Smooth muscle cell (in vitro differentiated cells): ENCODE measurements around the gene CUBN. TPM values are rescaled to one million over a fixed set of nuclear protein-coding genes. Genes with fewer than 3 reads are reported as not detected.

Experiments
- DNase-seq: peaks from one replicate; lab custom pipeline; 2025; ENCODE audit not compliant: unreplicated experiment; lab: John Stamatoyannopoulos, UW
- H2AFZ ChIP-seq: fragments of 200-600 bp; sonication (generic); 2 replicates; pipeline ENCODE4 v1.6.0; 2016; ENCODE audit warnings: antibody characterized with exemption, low read depth, mild to moderate bottlenecking
- H3F3A ChIP-seq: fragments of 200-600 bp; sonication (generic); 2 replicates; pipeline ENCODE4 v1.6.0; 2017; ENCODE audit warnings: antibody characterized with exemption, low read depth
- H3K27ac ChIP-seq: fragments of 200-600 bp; sonication (generic); 2 replicates; pipeline ENCODE4 v1.5.1; 2016; ENCODE audit warnings: low read depth, mild to moderate bottlenecking
- H3K27me3 ChIP-seq: fragments of 200-600 bp; sonication (generic); 2 replicates; pipeline ENCODE4 v1.6.1; 2016; ENCODE audit warnings: low read depth, mild to moderate bottlenecking
- H3K36me3 ChIP-seq: fragments of 200-600 bp; sonication (generic); 2 replicates; pipeline ENCODE4 v1.5.1; 2016; ENCODE audit warnings: low read depth
- H3K4me1 ChIP-seq: fragments of 200-600 bp; sonication (generic); 2 replicates; pipeline ENCODE4 v1.5.1; 2016; ENCODE audit warnings: low read depth
- H3K4me2 ChIP-seq: fragments of 200-600 bp; sonication (generic); 2 replicates; pipeline ENCODE4 v1.6.0; 2016; ENCODE audit warnings: mild to moderate bottlenecking
- H3K4me3 ChIP-seq: fragments of 200-600 bp; sonication (generic); 2 replicates; pipeline ENCODE4 v1.5.1; 2016; ENCODE audit warnings: mild to moderate bottlenecking
- H3K79me2 ChIP-seq: fragments of 200-600 bp; sonication (generic); 2 replicates; pipeline ENCODE4 v1.6.0; 2016; ENCODE audit warnings: low read depth, mild to moderate bottlenecking
- H3K9ac ChIP-seq: fragments of 200-600 bp; sonication (generic); 2 replicates; pipeline ENCODE4 v1.6.0; 2016; ENCODE audit warnings: low read depth
- H3K9me3 ChIP-seq: fragments of 200-600 bp; sonication (generic); replicated peaks from 2 replicates; pipeline ENCODE4 v1.5.1; 2016; ENCODE audit warnings: low read depth
- H4K20me1 ChIP-seq: fragments of 200-600 bp; sonication (generic); 2 replicates; pipeline ENCODE4 v1.6.0; 2016; ENCODE audit warnings: low read depth
- WGBS: methylation state at CpG from one replicate; pipeline ENCODE4 v1.1.7; 2016; ENCODE audit warnings: low lambda C conversion rate; 5-methylcytosine and 5-hydroxymethylcytosine counted together
- polyA plus RNA-seq: library from polyadenylated mRNA; unstranded; fragments of >200 nt; fragmentation: Nextera tagmentation; extraction: Ambion mirVana; gene quantifications from 2 replicates; pipeline ENCODE4 v1.2.1, GENCODE V29; 2016
- total RNA-seq: library from RNA; depleted of rRNA; stranded (reverse); fragments of >200 nt; gene quantifications from 2 replicates; pipeline ENCODE4 v1.2.3, GENCODE V29; 2014
- TF ChIP-seq, protein P1 (sequence below): fragments of 200-600 bp; sonication (generic); IDR thresholded peaks from 2 replicates; pipeline ENCODE4 v1.5.1; 2017; ENCODE audit warnings: borderline replicate concordance, mild to moderate bottlenecking, antibody characterized with exemption; ENCODE audit not compliant: insufficient read depth, poor library complexity, severe bottlenecking

Gene CUBN
- total and polyA plus RNA-seq, 2 experiments from 2014 or later, result 0.62 to 4.7 TPM

DNA sequence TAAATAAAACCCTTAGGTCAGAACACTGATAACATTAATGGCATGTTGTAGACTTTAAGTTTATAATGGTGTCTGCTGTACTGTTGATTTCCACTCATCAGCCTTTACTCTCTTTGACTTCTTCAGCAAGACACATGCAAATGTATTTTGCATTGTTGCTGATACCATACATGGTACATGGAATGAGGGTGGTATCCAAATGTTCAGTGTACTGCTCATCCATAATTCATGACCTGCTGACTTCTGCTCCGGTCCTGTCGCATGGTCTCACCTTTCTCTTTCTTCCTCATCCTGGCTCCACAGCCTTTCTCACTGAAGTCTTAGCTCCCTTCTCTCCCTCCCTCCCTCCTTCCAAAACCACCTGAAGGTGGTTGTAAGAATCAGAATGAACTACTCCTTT is 4.7 kb upstream of the CUBN start:
- Histone ChIP-seq H3K27ac (no peak overlapping the region), H3F3A (no peaks in the 10 kb centered on the region), H3K4me1 (peaks cover 9% of the 10 kb centered on the region), H2AFZ (no peak overlapping the region), H3K4me2 (no peak overlapping the region), H3K9ac (no peak overlapping the region), H3K27me3 (no peaks in the 10 kb centered on the region), H3K9me3 (no peaks in the 10 kb centered on the region), H3K36me3 (no peaks in the 10 kb centered on the region), H3K79me2 (no peaks in the 10 kb centered on the region), H4K20me1 (no peaks in the 10 kb centered on the region), H3K4me3 (no peak overlapping the region)
- WGBS, result 92% methylated on average over 2 of the region's 2 CpGs
- DNase-seq, result no peak
- TF ChIP-seq, protein P1, sequence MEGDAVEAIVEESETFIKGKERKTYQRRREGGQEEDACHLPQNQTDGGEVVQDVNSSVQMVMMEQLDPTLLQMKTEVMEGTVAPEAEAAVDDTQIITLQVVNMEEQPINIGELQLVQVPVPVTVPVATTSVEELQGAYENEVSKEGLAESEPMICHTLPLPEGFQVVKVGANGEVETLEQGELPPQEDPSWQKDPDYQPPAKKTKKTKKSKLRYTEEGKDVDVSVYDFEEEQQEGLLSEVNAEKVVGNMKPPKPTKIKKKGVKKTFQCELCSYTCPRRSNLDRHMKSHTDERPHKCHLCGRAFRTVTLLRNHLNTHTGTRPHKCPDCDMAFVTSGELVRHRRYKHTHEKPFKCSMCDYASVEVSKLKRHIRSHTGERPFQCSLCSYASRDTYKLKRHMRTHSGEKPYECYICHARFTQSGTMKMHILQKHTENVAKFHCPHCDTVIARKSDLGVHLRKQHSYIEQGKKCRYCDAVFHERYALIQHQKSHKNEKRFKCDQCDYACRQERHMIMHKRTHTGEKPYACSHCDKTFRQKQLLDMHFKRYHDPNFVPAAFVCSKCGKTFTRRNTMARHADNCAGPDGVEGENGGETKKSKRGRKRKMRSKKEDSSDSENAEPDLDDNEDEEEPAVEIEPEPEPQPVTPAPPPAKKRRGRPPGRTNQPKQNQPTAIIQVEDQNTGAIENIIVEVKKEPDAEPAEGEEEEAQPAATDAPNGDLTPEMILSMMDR, result no peak

DNA sequence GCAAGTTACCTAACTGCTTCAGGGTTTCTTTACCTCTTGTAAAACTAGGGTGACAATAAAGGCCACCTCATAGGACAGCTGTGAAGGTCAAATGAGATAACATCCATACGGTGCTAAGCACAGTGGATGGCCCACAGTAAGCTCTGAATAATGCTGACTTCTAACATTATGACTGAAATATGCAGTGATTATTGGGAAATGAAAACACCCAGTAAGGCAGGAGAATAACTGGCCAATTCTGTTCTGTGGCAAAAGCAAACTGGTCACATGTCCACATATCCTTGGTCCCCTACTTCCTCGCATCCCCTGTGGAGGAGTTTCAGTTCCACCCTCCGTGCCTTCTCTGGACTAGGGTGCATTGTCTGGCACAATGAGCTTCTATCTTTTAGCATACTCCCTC is 1.4 kb downstream of the CUBN start:
- Histone ChIP-seq H3K4me2 (no peak overlapping the region), H3K4me3 (no peak overlapping the region), H4K20me1 (no peaks in the 10 kb centered on the region), H3K79me2 (no peaks in the 10 kb centered on the region), H3K36me3 (no peaks in the 10 kb centered on the region), H3K4me1 (no peaks in the 10 kb centered on the region), H2AFZ (no peak overlapping the region), H3F3A (no peaks in the 10 kb centered on the region), H3K27ac (no peak overlapping the region), H3K9me3 (no peaks in the 10 kb centered on the region), H3K9ac (no peak overlapping the region), H3K27me3 (no peaks in the 10 kb centered on the region)
- no peak for DNase-seq
- 81% methylated on average over 3 of the region's 3 CpGs for WGBS
- TF ChIP-seq, protein P1, result no peak

DNA sequence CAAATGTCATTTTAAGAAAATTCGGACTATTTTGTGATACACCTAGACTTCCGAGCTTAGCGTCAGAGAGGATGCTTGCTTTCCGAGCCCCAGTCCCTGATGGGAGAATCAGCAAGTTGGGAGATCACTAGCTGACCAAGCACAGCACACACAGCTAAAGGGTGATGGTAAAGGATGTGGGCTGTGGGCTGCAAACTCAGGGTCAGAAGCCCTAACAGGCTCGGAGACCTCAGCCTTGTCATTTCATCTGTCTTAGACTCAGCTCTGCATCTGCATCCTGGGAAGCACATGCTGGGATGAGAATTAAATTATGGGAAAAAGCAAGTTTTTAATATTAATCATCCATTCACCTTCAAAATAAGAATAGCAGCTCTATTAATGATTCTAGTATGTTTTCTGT is 3.3 kb downstream of the CUBN start:
- TF ChIP-seq, protein P1, result no peak
- Histone ChIP-seq H3K4me1 (peaks cover 4% of the 10 kb centered on the region), H3K9ac (no peak overlapping the region), H3K9me3 (no peaks in the 10 kb centered on the region), H3K79me2 (no peaks in the 10 kb centered on the region), H4K20me1 (no peaks in the 10 kb centered on the region), H3K36me3 (no peaks in the 10 kb centered on the region), H2AFZ (no peak overlapping the region), H3F3A (no peaks in the 10 kb centered on the region), H3K27me3 (no peaks in the 10 kb centered on the region), H3K27ac (no peak overlapping the region), H3K4me2 (no peak overlapping the region), H3K4me3 (no peak overlapping the region)
- 95% methylated on average over 5 of the region's 5 CpGs for WGBS
- no peak for DNase-seq

GRCh38 chr10:17125206-17125893 is 4.3 kb downstream of the CUBN start:
- H3K4me1 ChIP-seq, result peaks cover 4% of the 10 kb centered on the region
- no peaks in the 10 kb centered on the region for H4K20me1 ChIP-seq
- no peaks in the 10 kb centered on the region for H3F3A ChIP-seq
- no peaks in the 10 kb centered on the region for H3K27me3 ChIP-seq
- H3K27ac ChIP-seq, result no peak overlapping the region
- H3K4me3 ChIP-seq, result no peak overlapping the region
- no peak overlapping the region for H3K9ac ChIP-seq
- H3K4me2 ChIP-seq, result no peak overlapping the region
- H3K36me3 ChIP-seq, result no peaks in the 10 kb centered on the region
- TF ChIP-seq, protein P1, result no peak
- WGBS, result 93% methylated on average over 5 of the region's 5 CpGs
- no peaks in the 10 kb centered on the region for H3K79me2 ChIP-seq
- no peak for DNase-seq
- H2AFZ ChIP-seq, result no peak overlapping the region
- no peaks in the 10 kb centered on the region for H3K9me3 ChIP-seq
